ENCODE measurements around the gene CLK2.
"Not testable (repeated sequence)": the region's sequence is repeated elsewhere in the genome, so short reads cannot be mapped to it uniquely, and the experiment has no call there.

Gene CLK2

DNA sequence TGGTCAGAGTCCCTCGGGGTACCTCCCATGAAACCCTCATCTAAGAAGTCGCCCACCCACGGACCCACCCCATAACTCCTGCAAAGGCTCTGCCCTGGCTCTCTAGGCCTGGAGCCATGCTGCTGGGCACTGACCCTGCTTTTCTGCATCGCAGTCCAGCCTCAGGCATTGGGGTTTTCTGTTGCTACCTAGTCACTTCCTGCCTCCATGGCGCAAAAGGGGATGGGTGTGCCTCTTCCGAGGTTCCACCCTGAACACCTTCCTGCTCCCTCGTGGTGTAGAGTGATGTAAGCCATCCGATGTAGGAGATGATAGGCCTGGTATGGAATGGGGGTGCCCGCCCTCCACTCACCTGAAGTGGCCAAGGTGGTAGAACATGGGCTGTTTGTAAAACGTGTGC, 58.6 kb downstream of the CLK2 start:
- not testable (repeated sequence) for H3K27ac ChIP-seq (ENCODE audit: low read depth, low read length)
- peaks cover 0 to 43% (median 5%) of the 10 kb centered on the region in 5 donors for H3K36me3 ChIP-seq (ENCODE audit: control insufficient read depth in 5 of 5, insufficient read depth in 5 of 5, low read length in 5 of 5)

More for the DNA sequence above, 58.6 kb downstream of the CLK2 start:
- not testable (repeated sequence) for H3K9ac ChIP-seq (ENCODE audit: low read length in 5 of 5); H3K4me3 ChIP-seq (ENCODE audit: low read depth in 1 of 5, low read length in 5 of 5); H3K27me3 ChIP-seq (ENCODE audit: control insufficient read depth in 5 of 5, insufficient read depth in 4 of 5, low read length in 5 of 5); H3K9me3 ChIP-seq (ENCODE audit: control insufficient read depth in 5 of 5, low read length in 5 of 5)
- peaks cover 0 to 15% (median 11%) of the 10 kb centered on the region in 5 donors for H3K4me1 ChIP-seq (ENCODE audit: control insufficient read depth in 5 of 5, insufficient read depth in 5 of 5, low read length in 5 of 5)
